Spleen (tissue), 7 donors: ENCODE measurements around the gene GRPR.

Experiments
- POLR2A ChIP-seq, 3 donors: fragments of 450-650 bp; IDR thresholded peaks; one replicate each; pipeline ENCODE4 v1.5.1; 2017; ENCODE audit warnings: antibody characterized with exemption in 3 of 3, mild to moderate bottlenecking in 1 of 3
- TF ChIP-seq, protein P1 (sequence below), 11 experiments: fragments of 200-600 bp in 7 of 11; fragments of 450-650 bp in 4 of 11; sonication (generic) in 4 of 11; IDR thresholded peaks in 8 of 11; conservative IDR thresholded peaks in 3 of 11; 1 replicate in 7 of 11; 2 replicates in 4 of 11; pipeline versions ENCODE4 v1.4.0 to v1.8.0; 2016 to 2021; ENCODE audit warnings: antibody characterized with exemption in 11 of 11, inconsistent platforms in 4 of 11, mild to moderate bottlenecking in 1 of 11
- donor health status: DM: no; HTN: no; CAD: no; lungs with moderate emphysema.
- donor health status: DM: no; HTN: no; CAD: no.
- donor health status: DM: no; HTN: no; CAD: no.

- TF ChIP-seq POLR2A (IDR thresholded peaks at IDR 0.05): no peak
- TF ChIP-seq, protein P1, sequence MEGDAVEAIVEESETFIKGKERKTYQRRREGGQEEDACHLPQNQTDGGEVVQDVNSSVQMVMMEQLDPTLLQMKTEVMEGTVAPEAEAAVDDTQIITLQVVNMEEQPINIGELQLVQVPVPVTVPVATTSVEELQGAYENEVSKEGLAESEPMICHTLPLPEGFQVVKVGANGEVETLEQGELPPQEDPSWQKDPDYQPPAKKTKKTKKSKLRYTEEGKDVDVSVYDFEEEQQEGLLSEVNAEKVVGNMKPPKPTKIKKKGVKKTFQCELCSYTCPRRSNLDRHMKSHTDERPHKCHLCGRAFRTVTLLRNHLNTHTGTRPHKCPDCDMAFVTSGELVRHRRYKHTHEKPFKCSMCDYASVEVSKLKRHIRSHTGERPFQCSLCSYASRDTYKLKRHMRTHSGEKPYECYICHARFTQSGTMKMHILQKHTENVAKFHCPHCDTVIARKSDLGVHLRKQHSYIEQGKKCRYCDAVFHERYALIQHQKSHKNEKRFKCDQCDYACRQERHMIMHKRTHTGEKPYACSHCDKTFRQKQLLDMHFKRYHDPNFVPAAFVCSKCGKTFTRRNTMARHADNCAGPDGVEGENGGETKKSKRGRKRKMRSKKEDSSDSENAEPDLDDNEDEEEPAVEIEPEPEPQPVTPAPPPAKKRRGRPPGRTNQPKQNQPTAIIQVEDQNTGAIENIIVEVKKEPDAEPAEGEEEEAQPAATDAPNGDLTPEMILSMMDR (IDR thresholded peaks at IDR 0.05 in 8 of 11, conservative IDR thresholded peaks at IDR 0.05 in 3 of 11): no peak
Measured at GRCh38 chrX:16114611-16115010, 8.8 kb upstream of the GRPR start.
